Measurements from ENCODE around the gene HCN4.

The HCN4 gene

DNA sequence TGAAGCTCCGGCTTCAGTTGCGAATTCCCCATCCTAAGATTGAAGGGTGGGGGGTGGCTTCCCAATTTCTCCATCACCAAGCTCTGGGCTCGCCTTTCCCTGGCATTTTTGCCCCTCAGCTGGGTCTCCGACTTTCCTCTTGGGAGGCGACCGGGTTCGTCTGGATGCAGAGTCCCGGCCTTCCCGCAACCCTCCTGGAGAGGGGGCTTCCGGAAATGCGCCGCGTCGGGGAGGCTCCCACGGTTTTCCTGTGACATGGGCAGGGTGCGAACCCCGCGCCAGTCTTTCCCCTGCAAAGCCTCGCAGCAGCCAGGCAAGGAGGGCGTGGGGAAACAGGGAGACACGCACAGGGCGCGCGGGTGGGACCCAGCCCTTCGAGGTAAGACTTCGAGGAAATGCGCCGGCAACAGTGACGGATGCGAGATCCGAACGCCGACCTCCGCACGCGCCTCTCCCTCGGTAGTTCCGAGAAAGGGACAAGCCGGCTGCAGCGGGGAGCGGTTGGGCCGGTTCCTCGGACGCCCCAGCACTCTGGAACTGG is 466 bp upstream of the HCN4 start:
- no peak for DNase-seq (ENCODE audit: extremely low read depth, low read depth)
- TF ChIP-seq, protein P1, sequence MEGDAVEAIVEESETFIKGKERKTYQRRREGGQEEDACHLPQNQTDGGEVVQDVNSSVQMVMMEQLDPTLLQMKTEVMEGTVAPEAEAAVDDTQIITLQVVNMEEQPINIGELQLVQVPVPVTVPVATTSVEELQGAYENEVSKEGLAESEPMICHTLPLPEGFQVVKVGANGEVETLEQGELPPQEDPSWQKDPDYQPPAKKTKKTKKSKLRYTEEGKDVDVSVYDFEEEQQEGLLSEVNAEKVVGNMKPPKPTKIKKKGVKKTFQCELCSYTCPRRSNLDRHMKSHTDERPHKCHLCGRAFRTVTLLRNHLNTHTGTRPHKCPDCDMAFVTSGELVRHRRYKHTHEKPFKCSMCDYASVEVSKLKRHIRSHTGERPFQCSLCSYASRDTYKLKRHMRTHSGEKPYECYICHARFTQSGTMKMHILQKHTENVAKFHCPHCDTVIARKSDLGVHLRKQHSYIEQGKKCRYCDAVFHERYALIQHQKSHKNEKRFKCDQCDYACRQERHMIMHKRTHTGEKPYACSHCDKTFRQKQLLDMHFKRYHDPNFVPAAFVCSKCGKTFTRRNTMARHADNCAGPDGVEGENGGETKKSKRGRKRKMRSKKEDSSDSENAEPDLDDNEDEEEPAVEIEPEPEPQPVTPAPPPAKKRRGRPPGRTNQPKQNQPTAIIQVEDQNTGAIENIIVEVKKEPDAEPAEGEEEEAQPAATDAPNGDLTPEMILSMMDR (IDR thresholded peaks at IDR 0.05; ENCODE audit: low read depth, low read length), result no peak

DNA sequence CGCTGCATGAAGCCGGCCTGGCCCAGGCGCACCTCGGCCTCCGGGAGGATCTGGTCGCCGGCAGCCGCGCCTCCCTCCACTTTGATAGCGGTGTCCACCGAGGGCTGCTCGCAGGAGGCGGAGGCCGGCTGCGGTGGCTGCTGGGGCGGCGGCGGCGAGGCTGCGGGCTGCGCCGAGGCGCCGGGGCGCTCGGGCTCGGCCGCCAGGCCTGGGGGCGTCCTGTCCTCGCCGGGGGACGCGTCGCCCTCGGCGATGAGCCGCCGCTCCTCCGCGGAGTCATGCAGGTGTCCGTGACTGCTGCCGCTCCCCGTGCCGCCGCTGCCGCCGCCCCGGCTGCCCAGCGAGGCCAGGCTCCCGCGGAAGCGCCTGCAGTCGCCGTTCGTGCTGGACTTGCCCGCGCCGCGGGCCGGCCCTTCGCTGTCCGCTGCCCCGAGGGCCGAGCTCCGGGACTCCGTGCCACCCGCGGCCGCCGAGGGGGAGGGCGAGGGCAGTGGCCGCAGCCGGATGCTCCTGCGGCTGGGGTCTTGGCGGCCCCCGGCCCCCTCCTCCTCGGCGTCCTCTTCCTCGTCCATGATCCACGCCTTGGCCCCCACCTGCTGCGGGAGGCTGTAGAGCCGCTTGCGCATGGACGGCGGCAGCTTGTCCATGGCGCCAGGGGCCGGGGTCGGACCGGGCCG is 996 bp downstream of the HCN4 start:
- DNase-seq (ENCODE audit: extremely low read depth, low read depth), result no peak
- TF ChIP-seq, protein P1 (IDR thresholded peaks at IDR 0.05; ENCODE audit: low read depth, low read length), result no peak

DNA sequence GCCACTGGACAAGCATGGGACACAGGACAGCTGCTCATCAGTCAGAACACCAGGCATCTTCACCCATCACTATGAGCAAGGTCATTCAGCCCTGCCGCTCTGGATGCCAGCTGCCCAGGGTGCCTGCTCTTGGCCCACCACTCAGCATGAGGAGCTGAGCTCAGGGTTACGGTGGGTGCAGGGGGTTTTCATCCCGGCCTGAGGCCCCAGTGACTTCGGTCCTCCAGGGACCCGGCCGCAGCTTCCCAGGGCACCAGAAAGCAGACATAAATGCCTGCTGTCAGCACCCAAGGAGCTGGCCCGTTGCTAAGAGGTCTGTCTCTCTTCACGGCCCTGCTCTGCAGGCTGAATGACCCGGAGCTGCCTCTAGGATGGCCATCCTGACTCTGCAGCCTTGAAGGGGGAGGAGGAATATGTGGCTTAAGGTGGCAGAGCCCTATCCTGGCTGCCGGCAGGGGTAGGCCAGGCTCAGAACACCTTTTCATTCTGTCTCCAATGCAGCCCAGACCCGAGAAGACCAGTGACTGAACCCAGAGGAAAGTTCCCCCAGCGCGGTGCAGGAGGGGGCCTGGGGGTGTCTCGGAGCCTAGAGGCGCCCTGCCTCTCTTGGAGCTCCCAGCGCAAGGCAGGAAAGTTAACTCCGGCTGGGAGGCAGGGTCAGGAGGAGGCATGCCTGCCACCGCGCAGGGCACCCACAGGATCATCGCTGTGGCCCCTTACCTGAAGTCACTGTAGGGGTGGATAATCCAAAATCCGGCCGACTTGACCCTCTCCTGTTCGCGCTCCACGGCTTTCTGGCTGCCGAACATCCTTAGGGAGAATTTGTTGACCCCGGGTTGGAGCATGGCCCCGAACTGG is 1.8 kb downstream of the HCN4 start:
- DNase-seq (ENCODE audit: extremely low read depth, low read depth), result no peak
- TF ChIP-seq, protein P1 (IDR thresholded peaks at IDR 0.05; ENCODE audit: low read depth, low read length), result no peak

DNA sequence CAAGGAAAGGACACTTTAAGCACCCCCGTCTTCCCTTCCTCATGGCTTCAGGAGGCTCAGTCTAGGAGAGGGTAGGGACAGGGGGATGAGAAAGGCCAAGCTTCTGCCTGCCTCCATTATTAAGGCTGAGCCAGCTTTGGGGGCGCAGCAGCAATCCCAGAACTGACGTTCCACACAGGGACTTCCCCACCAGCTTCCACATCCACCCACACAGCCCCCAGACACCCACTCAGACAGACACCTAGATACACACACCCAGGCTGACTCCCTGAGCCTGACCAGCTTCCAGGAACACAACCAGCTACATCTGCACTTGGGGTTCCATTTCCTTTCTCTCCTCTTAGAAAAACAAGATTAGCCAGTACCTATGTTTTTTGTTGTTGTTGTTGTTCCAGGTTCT is 4.7 kb downstream of the HCN4 start:
- no peak for DNase-seq (ENCODE audit: extremely low read depth, low read depth)
- TF ChIP-seq, protein P1 (IDR thresholded peaks at IDR 0.05; ENCODE audit: low read depth, low read length), result no peak

DNA sequence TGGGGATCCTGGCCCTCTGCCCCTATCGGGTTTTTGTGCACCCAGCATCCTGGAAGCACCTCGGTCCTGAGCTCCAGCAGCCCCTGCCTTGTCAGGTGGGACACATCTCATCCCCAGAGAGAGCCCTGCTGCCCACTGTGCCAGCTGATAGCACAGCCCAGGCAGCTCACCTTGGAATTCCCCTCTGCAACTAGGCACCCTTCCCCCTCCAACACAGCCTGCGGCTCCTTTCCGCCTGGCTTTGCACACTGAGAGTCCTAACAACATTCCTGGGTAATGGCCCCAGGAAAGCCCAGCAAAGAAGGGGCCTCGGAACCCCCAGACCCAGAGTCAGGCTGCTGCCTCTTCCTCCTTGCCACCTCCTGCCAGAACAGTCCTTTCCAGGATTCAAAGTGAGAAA is 5.9 kb downstream of the HCN4 start:
- TF ChIP-seq, protein P1 (IDR thresholded peaks at IDR 0.05; ENCODE audit: low read depth, low read length), result no peak
- DNase-seq (ENCODE audit: extremely low read depth, low read depth), result no peak

DNA sequence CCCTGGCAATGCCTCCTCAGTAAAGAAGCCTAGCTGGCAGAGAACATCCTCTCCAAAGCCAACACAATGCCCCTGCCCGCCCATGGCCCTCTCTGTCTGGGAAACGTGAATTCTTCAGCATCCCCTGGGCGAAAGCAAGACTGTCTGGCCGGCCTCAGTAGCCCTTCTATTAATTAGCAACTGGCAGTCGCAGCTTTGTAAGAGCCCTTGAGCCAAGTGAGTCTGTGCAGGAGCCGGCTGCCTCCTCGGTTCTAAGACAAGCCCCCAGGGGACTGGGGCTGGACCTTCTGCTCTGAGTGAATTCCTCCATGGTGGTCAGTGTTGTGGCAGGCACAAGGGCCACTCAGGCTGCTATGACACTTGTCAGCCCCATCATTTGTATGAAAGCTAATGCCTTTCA is 7.4 kb downstream of the HCN4 start:
- DNase-seq (ENCODE audit: extremely low read depth, low read depth), result no peak
- TF ChIP-seq, protein P1 (IDR thresholded peaks at IDR 0.05; ENCODE audit: low read depth, low read length), result no peak

DNA sequence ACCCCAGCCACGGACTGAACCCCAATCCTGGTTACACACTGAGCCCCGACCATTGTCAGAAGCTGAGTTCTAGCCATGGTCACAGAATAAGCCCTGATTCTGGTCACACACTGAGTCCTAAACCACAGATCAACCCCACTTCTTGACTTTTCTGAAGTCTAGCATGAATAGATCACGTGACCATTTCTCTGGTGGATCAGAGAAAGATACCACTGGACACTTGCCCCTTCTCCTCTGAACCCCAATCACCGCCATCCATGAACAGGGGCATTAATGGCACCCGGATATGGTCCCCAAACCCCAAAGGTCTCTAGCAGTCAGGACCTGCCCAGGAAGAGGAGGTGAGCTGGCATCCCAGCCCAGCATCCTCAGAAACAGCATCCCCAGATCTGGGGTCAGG is 9.1 kb downstream of the HCN4 start:
- no peak for DNase-seq (ENCODE audit: extremely low read depth, low read depth)
- TF ChIP-seq, protein P1 (IDR thresholded peaks at IDR 0.05; ENCODE audit: low read depth, low read length), result no peak

Measured in AG09319 (cell line).